LNCaP clone FGC (cell line): ENCODE data around the gene C16orf54.
"Not testable (repeated sequence)": the region's sequence is repeated elsewhere in the genome, so short reads cannot be mapped to it uniquely, and the experiment has no call there.

Experiments used
- DNase-seq: peaks from one replicate; pipeline ENCODE4 v3.0.0-alpha.2; 2011; ENCODE audit warnings: low read depth
- H3K4me3 ChIP-seq: 2 replicates; pipeline ENCODE4 v1.5.1; 2011; ENCODE audit warnings: mild to moderate bottlenecking, low read depth, low read length, control low read depth
- CTCF ChIP-seq: IDR thresholded peaks from 2 replicates; pipeline ENCODE4 v1.5.1; 2012; ENCODE audit warnings: mild to moderate bottlenecking; ENCODE audit not compliant: control insufficient read depth, insufficient read depth; ENCODE audit errors: extremely low read depth

The C16orf54 gene

GRCh38 chr16:29756654-29757053, 10.9 kb upstream of the C16orf54 start:
- DNase-seq = no peak
- no peak for TF ChIP-seq CTCF
- H3K4me3 ChIP-seq = no peak overlapping the region

- TF ChIP-seq CTCF = no peak
- no peak overlapping the region for H3K4me3 ChIP-seq
- DNase-seq = no peak
Measured at GRCh38 chr16:29753516-29753915, 7.7 kb upstream of the C16orf54 start.

- not testable (repeated sequence) for DNase-seq
Measured at GRCh38 chr16:29748760-29749149, 3.0 kb upstream of the C16orf54 start.

GRCh38 chr16:29747947-29748759, 2.4 kb upstream of the C16orf54 start:
- DNase-seq = no peak
- no peak for TF ChIP-seq CTCF
- H3K4me3 ChIP-seq = no peak overlapping the region

More at GRCh38 chr16:29748760-29749149, 3.0 kb upstream of the C16orf54 start:
- not testable (repeated sequence) for H3K4me3 ChIP-seq

- not testable (repeated sequence) for DNase-seq, H3K4me3 ChIP-seq
Measured at GRCh38 chr16:29746518-29746917, 728 bp upstream of the C16orf54 start.

GRCh38 chr16:29745121-29745852, 503 bp downstream of the C16orf54 start:
- DNase-seq = no peak
- no peak overlapping the region for H3K4me3 ChIP-seq
- TF ChIP-seq CTCF = no peak

GRCh38 chr16:29744541-29745101, 1.2 kb downstream of the C16orf54 start:
- TF ChIP-seq CTCF = no peak
- H3K4me3 ChIP-seq = no peak overlapping the region
- no peak for DNase-seq
